Superior temporal gyrus (tissue), 1 donor: ENCODE data around the gene BSX.
A peak's percentile ranks its signal among the peaks of the same experiment; 100 is the strongest.

ENCODE experiments used
- DNase-seq: peaks from one replicate; pipeline ENCODE4 v3.0.0-alpha.2; 2016; ENCODE audit errors: extremely low spot score

BSX gene

DNA sequence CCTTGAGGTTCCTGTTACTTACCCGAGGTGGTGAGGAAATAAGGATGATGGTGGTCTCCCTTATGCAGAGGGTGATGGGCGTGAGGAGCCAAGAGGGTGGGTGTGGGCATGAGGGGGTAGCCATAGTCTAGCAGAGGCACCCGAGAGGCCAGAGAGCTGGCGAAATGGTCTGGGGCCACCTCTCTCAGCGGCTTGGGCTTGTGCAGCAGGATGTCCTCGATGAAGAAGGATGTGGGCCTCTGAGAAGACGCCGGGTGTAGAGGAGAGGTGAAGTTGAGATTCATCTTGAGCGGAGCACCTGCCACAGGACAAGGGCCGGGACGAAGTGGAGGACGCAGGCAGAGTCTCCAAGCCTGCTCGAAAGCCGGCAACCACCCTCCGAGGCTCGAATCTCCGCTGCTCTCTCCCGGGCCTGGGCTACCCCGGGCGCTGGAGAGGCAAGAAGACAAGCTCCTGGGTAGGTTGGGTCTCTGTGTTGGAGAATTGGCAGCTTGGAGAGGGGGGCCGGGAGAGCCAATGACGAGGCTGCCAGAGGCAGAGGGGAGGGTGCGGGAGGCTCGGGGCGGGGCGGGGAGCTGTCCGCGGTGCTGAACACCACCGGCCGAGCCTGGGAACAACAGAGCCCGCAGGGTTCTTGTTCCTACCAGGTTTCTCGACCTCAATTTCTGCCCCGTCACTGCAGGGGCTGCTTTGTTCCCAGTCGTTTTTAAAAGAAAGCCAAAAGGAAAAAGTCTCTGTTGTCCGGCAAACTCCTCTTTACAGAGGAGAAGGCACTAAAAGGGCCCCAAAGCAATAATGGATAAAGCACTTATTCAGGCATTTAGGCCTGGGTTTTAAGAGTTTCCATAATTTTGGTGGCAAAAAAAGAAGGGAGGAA is at the start of gene BSX:
TSS of gene BSX (minus strand) at position 447 of the 877 bp plus-strand sequence. CDS start at position 284, 163 bp downstream.
- DNase-seq = no peak

DNA sequence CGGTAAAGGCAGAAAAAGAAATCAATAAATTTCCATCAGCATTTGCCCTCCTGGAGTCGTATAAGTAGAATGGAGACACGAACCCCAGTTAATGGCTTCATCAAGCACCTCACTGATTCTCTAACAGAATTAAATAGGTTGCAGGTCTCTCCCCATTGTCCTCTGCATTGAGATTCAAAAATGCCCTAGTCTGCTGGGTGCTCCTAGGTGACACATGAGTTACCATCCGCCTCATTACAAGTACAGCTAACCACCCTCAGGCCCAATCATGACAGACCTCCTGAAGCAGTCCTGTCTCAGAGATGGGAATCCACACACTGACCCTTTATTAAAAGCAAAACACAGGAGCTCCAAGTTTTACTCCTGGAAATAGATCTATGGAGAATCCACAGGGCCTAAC is 48.9 kb upstream of the BSX start:
- no peak for DNase-seq

DNA sequence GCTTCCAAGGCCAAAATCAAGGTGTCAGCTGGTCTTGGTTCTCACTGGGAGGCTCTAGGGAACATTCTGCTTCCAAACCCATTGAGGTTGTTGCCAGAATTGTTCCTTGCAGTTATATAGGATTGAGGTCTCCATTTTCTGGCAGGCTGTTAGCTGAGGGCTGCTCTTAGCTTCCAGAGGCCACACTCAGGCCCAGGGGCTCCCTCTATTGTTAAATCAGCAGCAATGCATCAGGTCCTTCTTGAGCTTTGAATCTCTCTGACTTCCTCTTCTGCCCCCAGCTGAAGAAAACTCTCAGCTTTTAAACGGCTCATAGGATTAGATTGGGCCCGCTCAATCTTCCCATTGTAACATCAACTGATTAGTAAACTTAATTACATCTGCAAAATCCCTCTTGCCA is 39.3 kb upstream of the BSX start:
- peak; percentile 32 for DNase-seq

DNA sequence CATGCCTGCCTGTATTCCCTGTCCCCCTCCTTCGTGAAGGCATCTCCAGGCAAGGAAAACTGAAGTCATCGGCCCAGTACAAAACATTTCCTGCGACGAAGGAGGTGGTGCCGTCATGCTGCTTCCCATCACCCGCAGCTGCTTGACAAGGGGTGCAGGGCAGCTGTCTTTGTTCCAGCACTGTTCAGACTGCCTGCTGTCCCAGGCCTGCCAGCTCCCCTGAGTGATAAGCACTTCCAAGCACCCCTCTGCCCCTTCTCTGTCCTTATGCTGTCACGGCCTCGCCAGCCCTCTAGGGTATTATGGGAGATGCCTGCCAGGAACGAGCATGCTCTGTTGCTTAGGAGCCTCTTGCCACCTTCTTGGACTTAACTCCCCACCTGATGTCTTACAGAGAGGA is 37.1 kb upstream of the BSX start:
- DNase-seq = no peak

DNA sequence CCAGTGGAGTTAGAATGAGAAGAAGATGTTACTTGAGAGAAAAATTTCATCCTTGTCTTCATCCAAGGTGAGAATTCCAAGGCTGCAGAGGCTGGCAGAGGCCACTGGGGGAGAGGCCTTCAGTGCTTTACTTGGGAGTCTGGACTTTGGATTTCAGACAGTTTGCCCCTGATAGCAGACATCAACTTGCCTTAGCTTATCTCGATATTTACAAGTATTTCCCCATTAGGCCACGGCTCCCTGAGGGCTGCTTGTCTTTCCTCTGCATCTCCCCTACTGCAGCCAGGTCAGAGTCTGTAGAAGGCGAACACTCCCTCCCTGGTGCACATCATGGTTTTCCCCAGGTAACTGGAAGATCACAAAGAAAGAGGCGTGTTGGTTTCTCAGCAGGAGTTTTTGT is 29.9 kb upstream of the BSX start:
- no peak for DNase-seq

DNA sequence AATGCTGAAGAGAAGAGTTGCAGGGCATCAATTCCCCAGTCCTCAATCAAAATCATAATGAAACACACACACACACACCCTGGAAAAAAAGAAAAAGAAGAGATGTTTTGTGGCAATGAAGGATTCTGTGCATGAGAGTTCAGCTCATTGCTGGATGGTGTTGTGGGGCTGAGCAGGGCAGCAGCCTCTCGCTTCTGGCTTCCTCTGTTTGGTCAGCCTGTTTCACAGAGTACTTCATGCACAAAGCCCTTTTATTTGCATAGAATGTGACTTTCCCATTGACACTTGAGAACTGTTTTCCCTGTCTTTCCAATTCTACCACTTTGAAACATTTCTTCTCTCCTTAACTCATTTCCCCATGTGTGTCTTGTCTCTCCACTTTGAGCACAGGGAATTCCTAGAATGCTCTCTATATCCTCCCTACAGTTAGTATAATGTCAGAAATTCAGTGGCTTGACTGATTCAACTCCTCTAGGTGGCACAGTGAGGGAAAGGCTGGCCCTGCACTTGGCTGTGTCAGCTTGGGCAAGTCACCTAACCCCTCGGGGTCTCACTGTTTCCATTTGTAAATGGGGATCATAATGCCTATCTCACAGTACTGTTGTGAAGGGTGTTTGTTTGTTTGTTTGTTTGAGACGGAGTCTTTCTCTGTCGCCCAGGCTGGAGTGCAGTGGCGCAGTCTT is 25.4 kb upstream of the BSX start:
- no peak for DNase-seq

DNA sequence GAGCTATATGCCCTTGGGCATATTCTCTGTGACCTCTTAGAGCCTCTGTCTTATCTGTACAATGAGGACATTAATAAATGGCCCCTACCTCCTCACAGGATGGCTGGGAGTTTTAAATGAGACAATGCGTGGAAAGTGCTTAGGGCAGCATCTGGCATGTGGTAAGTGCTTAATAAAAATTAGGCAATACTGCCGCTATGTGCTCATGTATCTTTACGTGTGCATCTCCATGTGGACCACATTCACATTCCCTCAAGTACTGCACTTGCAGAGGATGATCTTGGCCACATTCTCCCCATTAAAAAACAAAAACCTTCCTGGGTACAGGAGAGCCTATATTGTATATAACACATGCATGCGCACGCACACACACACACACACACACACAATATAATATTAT is 19.1 kb upstream of the BSX start:
- DNase-seq = no peak

DNA sequence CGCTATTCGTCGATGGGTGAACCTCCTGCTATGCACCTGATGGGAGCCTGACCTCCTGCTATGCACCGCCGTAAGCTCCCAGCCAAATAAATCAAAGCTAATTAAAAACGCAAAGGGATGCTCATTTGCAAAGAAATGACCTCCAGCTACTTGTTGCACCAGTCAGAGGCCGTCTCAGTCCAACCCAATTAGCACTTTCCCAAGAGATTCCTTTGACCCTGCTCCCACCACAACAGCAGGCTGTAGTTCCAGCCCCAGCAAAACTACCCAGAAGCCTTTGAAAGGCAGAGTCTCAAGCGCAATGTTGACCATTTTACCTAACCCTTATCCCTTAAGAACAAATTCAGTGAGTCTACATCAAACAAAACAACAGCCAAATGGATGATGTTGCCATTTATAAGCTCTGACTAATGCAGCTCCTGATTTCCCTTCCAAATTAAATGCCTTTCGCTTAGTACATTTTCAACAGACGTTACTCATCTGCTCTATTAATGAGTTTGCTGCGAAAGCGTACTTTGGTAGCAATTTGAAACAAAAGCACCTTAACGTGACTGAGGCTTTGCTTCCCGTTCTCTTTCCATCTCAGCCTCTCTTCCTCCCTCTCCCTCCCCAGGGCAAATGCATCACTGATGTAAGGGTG is 17.2 kb upstream of the BSX start:
- DNase-seq = no peak

DNA sequence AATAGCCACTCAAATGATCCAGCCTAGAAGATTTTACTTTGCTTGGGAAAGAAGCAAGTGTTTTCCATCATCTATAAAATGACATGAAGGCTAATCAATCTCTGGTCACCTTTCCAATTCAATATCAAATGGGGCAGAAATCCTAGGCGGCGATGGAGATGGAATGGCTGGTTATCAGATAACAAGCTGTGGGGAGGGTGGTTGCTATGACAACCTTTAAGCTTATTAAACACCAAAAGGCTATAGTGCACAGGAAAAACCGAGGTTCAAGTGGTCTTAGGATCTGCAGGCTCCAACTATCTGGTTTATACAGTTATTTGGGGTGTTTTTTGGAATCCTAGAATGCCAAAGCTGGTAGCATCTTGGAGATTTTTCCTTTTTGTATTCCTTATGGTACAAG is 13.9 kb upstream of the BSX start:
- DNase-seq = no peak

DNA sequence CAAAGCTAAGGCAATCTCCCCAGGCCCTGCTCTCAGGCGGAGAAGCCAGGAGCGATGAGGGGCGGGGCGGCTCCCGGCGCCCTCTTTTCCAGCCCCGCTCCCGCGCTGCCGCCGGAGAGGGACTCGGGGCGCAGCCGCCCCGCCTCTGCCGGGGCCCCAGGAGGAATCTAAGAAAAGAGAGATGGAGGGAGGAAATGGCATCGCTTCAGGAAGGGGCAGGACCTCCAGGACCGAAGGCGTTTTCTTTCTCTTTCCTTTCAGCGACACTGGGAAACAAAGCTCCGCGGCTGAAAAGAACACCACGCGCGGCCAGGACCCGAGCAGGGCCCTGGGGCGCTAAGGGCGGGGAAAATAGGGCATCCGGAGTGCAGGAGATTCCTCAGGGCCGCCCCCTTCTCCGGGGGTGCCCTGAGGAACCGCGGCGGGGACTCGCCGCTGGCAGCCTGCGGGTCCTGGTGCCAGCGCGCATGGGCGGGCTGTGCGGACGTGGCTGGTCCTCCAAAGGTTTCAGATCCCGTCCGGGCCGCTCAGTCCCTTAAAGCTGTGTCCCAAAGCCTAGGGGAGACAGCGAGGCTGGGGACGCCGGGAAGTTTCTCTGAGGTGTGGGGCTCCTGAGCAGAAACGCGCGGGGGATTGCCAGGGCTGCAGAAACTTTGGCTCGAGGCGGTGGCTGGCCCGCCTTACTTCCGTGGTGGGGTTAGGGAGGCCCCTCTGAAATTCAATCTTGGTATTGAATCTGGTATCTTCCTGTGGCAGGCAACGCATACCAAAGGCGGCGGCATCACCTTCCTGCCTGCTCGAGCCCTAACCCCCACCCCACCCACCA is 2.8 kb upstream of the BSX start:
- DNase-seq = no peak

DNA sequence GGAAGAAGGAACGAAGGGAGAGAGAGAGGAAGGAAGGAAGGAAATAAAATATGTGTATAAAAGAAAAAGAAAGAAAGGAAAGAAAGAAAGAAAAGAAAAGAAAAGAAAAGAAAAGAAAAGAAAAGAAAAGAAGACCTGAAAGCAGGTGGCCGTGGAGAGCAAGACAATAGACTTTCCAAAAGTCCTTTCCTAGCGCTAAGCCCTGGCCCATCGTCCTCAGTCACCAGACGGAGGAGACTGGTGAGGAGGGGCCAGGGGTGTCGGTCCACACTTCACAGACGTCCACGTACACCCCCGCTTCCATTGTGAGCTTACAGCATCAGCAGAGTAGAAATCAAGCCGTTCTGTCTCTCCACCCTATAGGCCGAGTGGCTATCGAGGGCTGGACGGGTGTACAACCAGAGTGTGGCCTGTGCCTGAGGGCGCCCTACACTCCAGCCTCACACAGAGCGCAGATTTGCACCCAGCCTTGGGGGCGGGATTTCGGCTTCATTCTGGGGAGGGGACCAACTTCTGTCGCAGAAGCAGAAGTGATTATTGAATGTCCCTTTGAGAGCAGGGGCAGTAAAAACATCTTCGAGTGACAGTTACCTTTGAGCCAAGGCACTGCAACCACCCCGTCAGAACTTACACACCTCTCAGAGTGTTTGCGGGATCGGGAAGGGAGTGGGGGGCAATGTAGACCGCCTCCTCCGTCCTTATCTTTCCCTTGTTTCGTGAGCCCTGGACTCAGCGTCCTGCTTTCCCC is 2.0 kb upstream of the BSX start:
- DNase-seq = no peak

DNA sequence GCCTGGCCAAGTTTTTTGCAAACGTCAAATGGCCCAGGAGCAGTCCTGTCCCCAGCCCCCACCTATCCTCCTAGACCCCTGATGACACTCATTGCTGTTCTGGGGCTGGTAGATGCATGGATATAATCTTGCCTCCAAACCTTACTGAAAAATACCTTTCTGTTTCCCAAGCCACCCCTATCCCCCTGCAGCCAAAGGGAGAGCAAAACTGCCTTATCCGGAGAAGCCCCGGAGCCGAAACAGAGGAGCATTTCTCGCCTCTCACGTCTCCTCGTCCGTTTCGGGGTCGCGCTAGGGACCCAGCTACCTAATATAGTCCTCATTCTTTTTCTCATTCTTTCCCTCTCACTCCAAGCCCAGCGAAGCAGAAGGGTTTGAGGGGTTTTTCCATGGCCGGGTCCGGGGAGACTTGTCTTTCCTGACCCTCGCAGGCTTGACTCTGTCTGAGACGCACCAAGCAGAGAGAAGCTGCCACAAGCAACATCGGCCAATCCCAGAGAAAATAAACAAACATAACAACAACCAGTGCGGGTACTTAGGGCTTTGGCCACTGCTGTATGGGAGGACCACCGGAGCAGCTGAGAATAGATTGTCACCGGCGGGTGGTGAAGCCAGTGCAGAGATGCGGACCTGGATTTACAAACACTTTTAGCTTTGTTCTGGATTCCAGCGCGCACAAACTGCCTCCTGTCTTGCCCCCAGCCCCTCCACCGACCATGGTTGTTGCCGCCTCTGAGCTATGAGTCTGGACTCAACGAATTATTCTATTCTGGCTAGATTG is 1.6 kb downstream of the BSX start:
- DNase-seq = no peak

DNA sequence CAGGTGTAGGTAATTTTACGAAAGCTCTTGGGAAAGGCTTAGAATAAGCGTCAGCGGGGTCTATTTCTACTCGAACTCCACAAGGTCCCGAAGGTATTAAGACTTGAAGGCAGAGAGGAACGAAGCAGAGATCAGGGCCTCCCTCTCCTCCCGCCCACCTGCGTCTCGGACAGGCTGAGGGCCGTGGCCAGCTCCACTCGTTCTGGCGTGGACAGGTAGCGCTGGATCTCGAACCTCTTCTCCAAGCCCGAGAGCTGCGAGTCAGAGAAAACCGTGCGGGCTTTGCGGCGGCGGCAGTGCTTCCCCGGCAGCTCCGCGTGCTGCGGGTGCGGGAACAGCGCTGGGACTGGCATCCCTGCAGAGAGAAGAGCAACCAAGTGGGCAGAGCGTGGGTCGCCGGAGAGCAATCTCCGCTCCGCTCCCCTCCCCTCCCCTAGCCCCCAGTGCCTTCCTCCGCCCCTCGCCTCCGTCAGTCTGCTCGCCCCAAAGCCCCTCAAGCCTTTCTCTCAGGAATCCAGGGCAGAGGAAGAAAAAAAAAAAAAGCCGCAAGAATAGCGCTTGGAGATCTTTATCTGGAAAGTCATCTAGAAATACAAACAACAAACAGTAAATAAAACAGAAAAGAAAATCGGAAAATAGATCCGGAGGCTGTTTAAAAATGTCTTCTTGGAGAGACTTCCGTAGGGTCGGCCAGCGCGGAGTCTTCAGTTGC is 2.4 kb downstream of the BSX start:
- no peak for DNase-seq

DNA sequence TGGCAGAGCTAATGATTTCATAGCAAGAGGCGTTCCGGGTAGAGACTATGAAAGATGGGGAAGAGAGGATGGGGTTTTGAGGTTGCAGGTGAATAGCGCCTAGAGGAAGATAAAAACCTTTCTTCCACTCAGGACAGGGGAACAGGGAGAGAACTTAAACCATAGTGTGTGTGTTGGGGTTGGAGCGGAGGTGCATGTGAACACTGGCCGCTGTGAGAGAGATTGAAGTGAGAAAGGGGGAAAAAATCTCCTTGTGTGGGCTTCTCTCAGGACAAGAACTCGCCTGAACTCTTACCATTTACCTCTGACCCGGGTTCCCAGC is 3.4 kb downstream of the BSX start:
- DNase-seq = no peak

DNA sequence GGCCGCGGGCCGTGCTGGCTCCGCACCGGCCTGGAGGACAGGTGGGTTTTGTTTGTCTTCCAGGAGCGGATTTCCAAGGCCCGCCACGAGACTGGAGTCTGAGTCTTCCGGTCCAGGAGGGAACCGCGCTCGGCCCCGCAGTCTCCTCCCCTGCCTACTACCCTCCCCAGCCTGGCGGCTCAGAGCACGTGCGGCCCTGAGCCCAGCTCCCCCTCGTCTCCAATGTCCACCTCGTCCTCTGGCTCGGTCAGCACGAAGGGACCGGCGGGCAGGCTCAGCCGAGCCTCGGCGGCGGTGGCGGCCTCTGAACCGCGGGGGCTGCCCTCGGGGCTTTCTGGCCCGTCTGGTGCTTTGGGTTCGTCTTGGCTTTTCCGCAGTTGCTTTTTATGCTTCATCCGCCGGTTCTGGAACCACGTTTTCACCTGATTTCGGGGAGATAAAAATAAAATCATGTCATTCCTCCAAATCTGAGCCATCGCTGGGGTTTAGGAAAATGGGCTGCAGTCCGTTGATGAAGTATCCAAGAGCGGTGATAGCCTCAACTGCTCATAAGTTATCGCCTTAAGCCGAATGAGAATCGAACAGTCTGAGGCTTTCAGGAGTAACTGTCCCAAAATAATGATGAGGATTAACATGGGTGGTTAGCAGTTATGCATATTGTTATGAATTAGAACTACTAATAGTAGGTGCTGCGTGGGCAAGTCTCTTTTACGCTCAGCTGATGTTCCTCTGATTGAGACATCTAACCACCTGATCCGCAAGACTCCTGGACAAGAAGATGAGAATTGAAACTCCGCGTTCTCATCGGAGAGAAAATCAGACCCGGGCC is 4.0 kb downstream of the BSX start:
- no peak for DNase-seq

DNA sequence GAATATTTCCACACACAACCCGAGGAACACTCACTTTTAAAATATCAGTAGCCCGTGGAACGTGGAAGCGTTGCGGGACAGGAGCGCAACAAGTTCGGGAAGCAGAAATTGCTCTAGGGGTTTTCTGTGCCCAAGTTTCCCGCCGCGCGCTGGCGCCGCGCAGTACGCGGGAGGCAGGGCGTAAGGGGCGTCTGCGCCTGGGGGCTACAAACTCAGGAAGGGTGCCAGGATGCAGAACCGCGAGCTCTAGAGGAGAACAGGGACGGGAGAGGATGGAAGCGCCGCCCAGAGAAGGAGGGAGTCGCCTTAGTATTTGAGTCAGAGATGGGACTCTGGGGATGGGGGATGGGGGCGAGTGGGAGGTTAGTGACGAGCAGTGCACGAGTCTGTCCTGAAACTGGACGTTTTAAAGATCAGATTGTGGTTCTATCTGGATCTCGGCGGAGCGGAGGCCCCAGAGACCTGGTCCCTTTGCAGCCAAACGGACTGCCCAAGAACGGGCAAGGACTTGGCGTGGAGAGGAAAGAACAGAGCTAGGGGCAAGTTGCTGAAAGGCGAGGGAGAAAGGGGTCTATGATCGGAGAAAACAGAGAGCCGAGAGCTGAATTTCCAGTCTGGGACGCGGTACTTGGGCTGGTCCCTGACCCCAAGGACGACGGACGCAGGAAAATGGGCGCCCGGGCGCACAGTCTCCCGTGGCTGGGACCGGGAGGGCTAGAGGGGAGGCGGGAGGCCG is 4.7 kb downstream of the BSX start:
- no peak for DNase-seq

DNA sequence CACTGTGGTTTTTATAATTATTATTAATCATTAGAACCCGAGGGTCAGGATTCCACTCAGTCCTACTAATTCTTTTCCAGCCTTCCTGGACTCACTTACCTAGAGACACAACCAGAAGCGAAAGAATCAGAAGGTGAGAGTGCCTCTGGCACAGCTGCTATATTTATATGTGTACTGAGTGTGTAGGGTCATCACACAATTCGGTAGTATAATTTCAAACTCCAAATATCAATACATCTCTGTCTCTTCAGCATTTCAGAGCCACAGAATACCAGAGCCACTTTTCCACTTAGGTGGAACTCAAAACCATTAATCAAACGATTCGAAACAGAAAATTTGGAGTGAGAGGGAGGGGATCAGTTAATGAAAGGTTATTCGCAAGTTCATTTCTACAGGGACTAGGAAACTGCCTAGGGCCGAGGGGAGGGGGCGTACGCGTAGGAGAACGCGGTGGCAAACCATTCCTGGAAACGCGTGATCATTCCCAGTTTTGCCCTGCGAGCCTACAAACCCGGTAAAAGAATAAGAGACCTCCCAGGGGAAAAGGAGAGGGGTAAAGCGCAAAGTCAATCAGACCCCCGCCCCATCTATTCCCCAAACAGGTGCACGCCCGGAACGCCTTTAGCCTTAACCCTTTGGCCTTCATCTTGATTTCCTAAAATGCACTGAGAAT is 5.4 kb downstream of the BSX start:
- DNase-seq = no peak

DNA sequence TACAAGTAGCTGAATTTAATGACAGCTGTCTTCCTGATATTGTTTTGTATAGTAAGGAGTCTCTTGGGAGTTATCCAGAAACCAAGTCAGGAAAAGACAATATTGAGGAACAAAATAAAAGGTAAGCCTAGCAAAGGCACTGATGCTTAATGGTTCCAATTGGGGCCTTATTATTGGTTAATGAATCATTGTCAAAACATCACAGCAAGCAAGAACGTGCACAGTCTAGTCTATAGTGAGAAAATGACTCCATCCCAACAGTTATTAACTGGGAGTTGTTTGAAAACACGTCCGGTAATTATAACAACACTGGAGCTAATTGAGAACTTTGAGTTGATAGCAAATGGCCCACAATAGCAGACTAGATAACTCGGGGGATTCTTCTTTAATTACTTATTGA is 17.7 kb downstream of the BSX start:
- no peak for DNase-seq
